Stomach smooth muscle (tissue), 2 donors: ENCODE measurements around the gene DEFB108B.
"Not testable (repeated sequence)": the region's sequence is repeated elsewhere in the genome, so short reads cannot be mapped to it uniquely, and the experiment has no call there.

Experiments
- H3K27ac ChIP-seq: one replicate; pipeline ENCODE4 v1.7.0; 2013; ENCODE audit warnings: mild to moderate bottlenecking, low read length, inconsistent platforms
- H3K27me3 ChIP-seq, 2 donors: one replicate each; pipeline ENCODE4 v1.7.0; 2013; ENCODE audit warnings: low read length in 2 of 2; ENCODE audit not compliant: insufficient read depth in 2 of 2, control insufficient read depth in 1 of 2
- H3K36me3 ChIP-seq, 2 donors: one replicate each; pipeline ENCODE4 v1.7.0; 2013; ENCODE audit warnings: low read length in 2 of 2; ENCODE audit not compliant: control insufficient read depth in 2 of 2, insufficient read depth in 2 of 2
- H3K4me1 ChIP-seq: one replicate; pipeline ENCODE4 v1.7.0; 2013; ENCODE audit warnings: low read length; ENCODE audit not compliant: control insufficient read depth, insufficient read depth
- H3K4me3 ChIP-seq, 2 donors: one replicate each; pipeline ENCODE4 v1.7.0; 2013; ENCODE audit warnings: low read length in 2 of 2
- H3K9ac ChIP-seq, 2 donors: one replicate each; pipeline ENCODE4 v1.7.0; 2013; ENCODE audit warnings: low read length in 2 of 2, mild to moderate bottlenecking in 1 of 2
- H3K9me3 ChIP-seq, 2 donors: one replicate each; pipeline ENCODE4 v1.7.0; 2013; ENCODE audit warnings: low read length in 2 of 2; ENCODE audit not compliant: control insufficient read depth in 2 of 2
- donor health status: healthy.
- donor health status: Pancreatic carcinoma.

The DEFB108B gene

DNA sequence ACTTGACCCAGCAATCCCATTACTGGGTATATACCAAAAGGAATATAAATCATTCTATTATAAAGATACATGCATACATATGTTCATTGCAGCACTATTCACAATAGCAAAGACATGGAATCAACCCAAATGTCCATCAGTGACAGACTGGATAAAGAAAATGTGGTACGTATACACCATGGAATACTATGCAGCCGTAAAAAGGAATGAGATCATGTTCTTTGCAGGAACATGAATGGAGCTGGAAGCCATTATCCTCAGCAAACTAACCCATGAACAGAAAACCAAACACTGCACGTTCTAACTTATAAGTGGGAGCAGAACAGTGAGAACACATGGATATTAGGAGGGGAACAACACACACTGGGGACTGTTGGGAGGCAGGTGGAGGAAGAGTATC, 3.8 kb upstream of the DEFB108B start:
- H3K4me1 ChIP-seq, H3K27ac ChIP-seq, H3K36me3 ChIP-seq, H3K9me3 ChIP-seq, H3K27me3 ChIP-seq, H3K4me3 ChIP-seq, H3K9ac ChIP-seq: not testable (repeated sequence)

GRCh38 chr11:71829686-71830085, 3.3 kb upstream of the DEFB108B start:
- H3K27me3 ChIP-seq, H3K4me1 ChIP-seq, H3K36me3 ChIP-seq, H3K9me3 ChIP-seq, H3K27ac ChIP-seq, H3K9ac ChIP-seq, H3K4me3 ChIP-seq: not testable (repeated sequence)

DNA sequence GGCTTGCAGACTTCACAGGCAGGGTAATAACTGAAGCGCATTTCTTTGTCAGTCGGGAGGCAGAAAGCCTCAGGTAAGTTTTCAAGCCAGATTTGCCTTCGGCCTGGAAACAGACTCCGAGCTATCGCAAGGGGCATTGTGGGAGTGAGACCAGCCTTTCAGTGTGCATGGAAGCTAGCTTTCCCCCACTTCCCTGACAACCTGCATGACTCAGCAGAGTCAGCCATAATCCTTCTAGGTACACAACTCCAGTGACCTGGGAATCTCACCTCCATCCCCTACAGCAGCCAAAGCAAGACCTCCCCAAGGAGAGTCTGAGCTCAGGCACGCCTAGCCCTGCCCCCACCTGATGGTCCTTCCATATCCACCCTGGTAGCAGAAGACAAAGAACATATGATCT, 9.7 kb downstream of the DEFB108B start:
- H3K27me3 ChIP-seq, H3K9ac ChIP-seq, H3K4me3 ChIP-seq, H3K36me3 ChIP-seq, H3K9me3 ChIP-seq, H3K4me1 ChIP-seq, H3K27ac ChIP-seq: not testable (repeated sequence)

- not testable (repeated sequence) for H3K9me3 ChIP-seq, H3K27me3 ChIP-seq, H3K9ac ChIP-seq, H3K36me3 ChIP-seq, H3K4me3 ChIP-seq, H3K4me1 ChIP-seq, H3K27ac ChIP-seq
Measured at GRCh38 chr11:71843355-71843754, 10.4 kb downstream of the DEFB108B start.

DNA sequence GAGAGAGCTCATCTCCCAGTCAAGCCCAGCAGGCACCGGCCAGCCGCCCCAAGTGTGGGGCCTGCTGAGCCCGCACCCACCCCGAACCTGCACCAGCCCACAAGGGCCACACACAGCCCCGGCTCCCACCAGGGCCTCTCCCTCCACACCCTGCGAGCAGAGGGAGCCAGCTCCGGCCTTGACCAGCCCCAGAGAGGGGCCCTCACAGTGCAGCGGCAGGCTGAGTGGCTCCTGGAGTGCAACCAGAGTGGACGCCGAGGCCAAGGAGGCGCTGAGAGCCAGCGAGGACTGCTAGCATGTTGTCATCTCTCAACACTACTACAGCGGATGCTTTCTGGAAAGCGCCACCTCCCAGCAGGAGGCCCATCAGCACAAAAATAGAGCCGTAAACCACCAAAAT, 10.9 kb downstream of the DEFB108B start:
- no peak overlapping the region for H3K27ac ChIP-seq

DNA sequence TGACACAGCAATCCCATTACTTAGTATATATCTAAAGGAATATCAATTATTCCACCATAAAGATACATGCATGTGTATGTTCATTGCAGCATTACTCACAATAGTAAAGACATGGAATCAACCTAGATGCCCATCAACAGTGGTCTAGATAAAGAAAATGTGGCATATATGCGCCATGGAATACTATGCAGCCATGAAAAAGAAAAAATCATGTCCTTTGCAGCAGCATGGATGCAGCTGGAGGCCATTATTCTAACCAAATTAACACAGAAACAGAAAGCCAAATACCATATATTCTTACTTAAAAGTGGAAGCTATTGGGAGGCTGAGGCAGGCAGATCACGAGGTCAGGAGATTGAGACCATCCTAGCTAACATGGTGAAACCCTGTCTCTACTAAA, 20.9 kb downstream of the DEFB108B start:
- not testable (repeated sequence) for H3K4me3 ChIP-seq, H3K27ac ChIP-seq, H3K27me3 ChIP-seq, H3K36me3 ChIP-seq, H3K4me1 ChIP-seq, H3K9me3 ChIP-seq, H3K9ac ChIP-seq

More for the DNA sequence above, 10.9 kb downstream of the DEFB108B start:
- Histone ChIP-seq H3K4me1 (no peaks in the 10 kb centered on the region), H3K36me3 (no peaks in the 10 kb centered on the region), H3K9me3 (no peaks in the 10 kb centered on the region), H3K27me3 (no peaks in the 10 kb centered on the region), H3K4me3 (no peak overlapping the region), H3K9ac (no peak overlapping the region)

GRCh38 chr11:71855880-71856279, 22.9 kb downstream of the DEFB108B start:
- not testable (repeated sequence) for H3K27me3 ChIP-seq, H3K36me3 ChIP-seq, H3K4me3 ChIP-seq, H3K27ac ChIP-seq, H3K4me1 ChIP-seq, H3K9me3 ChIP-seq, H3K9ac ChIP-seq

DNA sequence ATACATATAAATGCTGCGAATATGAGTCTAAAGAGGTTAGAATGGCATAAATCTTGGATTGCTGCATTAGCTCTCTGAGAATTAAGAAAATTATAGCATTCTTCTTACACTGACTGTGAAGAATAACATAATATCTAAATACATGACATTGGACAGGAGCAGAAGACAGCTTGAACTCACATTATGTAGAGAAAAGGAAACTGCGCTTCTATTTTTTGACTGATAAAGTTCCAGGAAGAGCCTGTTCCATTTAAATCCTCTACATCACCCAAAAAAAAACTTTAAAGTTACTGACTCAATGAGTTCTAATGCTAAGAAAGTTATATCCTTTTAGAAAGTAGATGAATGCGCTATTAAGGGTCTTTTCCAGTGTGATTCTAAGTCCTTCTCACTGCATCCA, 27.8 kb downstream of the DEFB108B start:
- not testable (repeated sequence) for H3K27me3 ChIP-seq, H3K9me3 ChIP-seq, H3K9ac ChIP-seq, H3K4me3 ChIP-seq, H3K4me1 ChIP-seq, H3K36me3 ChIP-seq, H3K27ac ChIP-seq

DNA sequence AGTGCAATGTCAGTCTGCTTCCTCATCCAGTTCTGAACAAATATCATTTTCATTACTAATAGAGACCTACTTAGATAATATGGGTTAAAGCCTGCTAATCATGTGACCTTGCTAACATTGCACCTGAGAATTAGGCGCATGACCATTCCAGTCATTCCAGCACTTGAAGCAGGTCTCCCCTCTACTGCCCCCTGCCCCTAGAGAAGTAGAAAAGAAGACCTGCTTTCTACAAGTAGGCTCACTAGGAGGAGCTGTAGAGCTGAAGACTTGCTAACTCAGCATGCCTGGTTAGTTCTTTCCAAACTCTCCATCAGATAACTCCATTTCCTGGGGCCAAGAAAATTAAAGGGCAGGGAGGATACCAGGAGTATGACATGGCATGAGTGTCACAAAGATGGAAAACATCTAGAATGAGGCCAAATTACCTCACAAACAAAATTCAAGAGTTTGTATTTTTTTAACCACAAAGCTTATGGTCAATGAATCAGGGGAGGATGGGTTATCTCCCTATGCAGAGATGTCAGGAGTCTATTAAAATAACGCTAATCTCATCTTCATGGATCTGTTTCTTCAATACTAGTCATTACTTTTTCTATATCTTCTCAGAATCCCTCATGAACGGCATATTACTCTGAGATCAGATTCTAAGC, 31.1 kb downstream of the DEFB108B start:
- not testable (repeated sequence) for H3K4me3 ChIP-seq, H3K9ac ChIP-seq

GRCh38 chr11:71867209-71867608, 34.2 kb downstream of the DEFB108B start:
- H3K36me3 ChIP-seq, H3K27ac ChIP-seq, H3K4me3 ChIP-seq, H3K9ac ChIP-seq, H3K9me3 ChIP-seq, H3K4me1 ChIP-seq, H3K27me3 ChIP-seq: not testable (repeated sequence)

More for the DNA sequence above, 31.1 kb downstream of the DEFB108B start:
- H3K27me3 ChIP-seq, H3K9me3 ChIP-seq, H3K4me1 ChIP-seq, H3K36me3 ChIP-seq, H3K27ac ChIP-seq: not testable (repeated sequence)

DNA sequence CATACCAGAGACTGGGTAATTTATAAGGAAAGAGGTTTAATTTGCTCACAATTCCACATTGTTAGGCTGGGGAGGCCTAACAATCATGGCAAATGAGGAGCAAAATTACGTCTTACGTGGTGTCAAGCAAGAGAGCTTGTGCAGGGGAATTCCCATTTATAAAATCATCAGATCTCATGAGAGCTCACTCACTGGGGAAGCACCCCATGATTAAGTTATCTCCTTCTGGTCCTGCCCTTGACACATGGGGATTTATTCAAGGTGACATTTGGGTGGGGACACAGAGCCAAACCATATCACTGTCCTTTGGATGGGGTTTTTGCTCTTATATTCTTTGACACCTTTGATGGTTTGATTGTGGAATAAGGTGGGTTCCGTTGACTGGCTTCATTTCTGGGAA, 36.9 kb downstream of the DEFB108B start:
- not testable (repeated sequence) for H3K9ac ChIP-seq, H3K4me3 ChIP-seq, H3K4me1 ChIP-seq

More for the DNA sequence above, 36.9 kb downstream of the DEFB108B start:
- H3K36me3 ChIP-seq, H3K27ac ChIP-seq, H3K9me3 ChIP-seq, H3K27me3 ChIP-seq: not testable (repeated sequence)
